Left lobe of liver (tissue), 2 donors: ENCODE measurements around the gene GOLGA6L2. TPM values are rescaled to one million over a fixed set of nuclear protein-coding genes. Genes with fewer than 3 reads are reported as not detected.
"Not testable (repeated sequence)": the region's sequence is repeated elsewhere in the genome, so short reads cannot be mapped to it uniquely, and the experiment has no call there.

ENCODE experiments used
- ATAC-seq: fragments of 200-7000 bp; cut with Tn5 transposase; one replicate; pipeline ENCODE4 v1.9.1; 2020; ENCODE audit warnings: mild to moderate bottlenecking, moderate library complexity
- DNase-seq: peaks from one replicate; pipeline ENCODE4 v3.0.0-alpha.2; 2020; ENCODE audit warnings: low spot score
- total RNA-seq: library from RNA; stranded (reverse); gene quantifications from one replicate; pipeline ENCODE4 v1.2.1, GENCODE V29; 2021
- donor health status: DM: no; HTN: no; CAD: no; lungs with moderate emphysema.
- donor health status: DM: no; HTN: yes; CAD: no.

GOLGA6L2 gene
- total RNA-seq, 1 donor from 2014 or later: not detected

DNA sequence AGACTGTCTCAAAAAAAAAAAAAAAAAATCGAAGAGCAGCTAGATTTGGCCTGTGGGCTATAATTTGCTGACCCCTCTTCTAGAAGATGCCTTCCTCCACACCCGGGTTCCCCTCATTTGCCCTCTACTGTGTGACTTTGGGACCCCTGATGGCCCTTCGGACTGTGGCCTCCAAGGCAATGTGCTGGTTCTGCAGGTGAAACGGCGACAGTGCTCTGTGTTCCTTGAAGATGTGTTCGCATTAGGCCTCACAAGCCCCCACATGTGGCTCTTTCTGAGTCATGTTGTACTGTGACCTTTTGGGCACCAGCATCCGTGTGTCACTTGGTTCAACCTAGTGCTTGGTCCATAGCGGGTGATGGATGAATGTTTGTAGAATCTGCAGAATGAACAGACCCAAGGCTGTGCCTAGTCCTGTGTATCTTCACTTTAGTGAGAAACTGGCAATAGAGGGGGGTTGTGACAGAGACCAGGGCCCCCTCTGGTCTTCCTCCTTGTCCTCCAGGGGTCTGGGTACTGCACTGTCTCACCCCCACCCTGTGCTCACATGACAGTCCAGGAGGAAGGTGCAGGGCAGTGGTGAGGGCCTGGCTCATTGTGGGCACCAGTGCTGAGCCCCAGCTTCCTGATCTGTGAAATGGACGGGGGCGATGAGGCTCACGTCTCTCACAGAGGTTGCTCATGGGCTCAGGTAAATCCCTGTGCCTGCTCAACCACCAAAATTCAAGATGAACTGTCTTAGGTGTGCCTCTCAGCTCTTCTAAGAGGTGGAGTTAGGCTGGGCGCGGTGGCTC is 22.7 kb downstream of the GOLGA6L2 start:
- no peak for DNase-seq
- ATAC-seq: no peak

GRCh38 chr15:23422946-23423708 is 23.9 kb downstream of the GOLGA6L2 start:
- DNase-seq (no peak), ATAC-seq (no peak)

DNA sequence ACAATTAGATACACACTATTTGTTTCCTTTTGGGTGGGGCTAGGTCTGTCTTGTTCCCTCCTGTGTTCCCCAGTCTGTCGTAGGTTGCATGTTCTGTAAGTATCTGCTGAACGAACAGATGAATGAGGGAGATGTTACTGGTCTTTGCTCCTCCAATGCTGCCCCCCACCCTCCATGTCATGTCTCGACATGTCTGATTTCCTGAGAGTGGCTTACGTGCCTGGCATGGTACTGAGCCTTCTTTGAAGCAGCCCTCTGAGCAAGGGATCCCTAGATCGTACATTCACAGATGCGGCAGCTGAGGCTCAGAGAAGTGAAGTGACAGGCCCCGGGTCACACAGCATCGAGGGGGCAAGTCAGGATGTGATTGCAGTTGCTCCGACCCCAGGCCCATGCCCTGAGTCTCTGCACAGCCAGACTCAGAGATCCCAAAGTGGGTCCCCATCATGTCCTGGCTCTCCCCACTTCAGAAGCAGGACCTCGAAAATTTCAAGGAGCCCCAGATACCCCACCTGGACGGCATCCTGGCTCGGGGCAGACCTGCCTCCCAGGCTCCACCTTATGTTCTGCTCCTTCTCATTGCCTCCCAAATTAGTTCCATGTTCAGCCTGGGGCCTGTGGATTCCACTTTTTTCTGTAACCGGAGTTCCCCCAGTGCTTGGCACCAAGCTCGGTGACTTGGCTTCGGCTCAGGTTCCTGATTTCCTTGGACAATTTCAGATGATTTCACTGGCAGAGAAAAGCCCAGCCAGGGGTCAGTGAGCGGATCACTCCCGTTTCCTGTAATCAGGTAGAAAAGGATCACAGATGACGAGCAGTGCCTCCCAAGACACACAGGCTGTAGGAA is 24.7 kb downstream of the GOLGA6L2 start:
- ATAC-seq: no peak
- DNase-seq: no peak

- peak; percentile 72 for ATAC-seq
- no peak for DNase-seq
These were observed 26.1 kb downstream of the GOLGA6L2 start for GRCh38 chr15:23420806-23421575.

GRCh38 chr15:23416349-23417276 is 30.4 kb downstream of the GOLGA6L2 start:
- DNase-seq (no peak), ATAC-seq (peak; percentile 60)

GRCh38 chr15:23415866-23416265 is 31.2 kb downstream of the GOLGA6L2 start:
- DNase-seq, ATAC-seq: not testable (repeated sequence)

- ATAC-seq (no peak), DNase-seq (no peak)
These were observed 31.6 kb downstream of the GOLGA6L2 start for GRCh38 chr15:23415321-23415865.

DNA sequence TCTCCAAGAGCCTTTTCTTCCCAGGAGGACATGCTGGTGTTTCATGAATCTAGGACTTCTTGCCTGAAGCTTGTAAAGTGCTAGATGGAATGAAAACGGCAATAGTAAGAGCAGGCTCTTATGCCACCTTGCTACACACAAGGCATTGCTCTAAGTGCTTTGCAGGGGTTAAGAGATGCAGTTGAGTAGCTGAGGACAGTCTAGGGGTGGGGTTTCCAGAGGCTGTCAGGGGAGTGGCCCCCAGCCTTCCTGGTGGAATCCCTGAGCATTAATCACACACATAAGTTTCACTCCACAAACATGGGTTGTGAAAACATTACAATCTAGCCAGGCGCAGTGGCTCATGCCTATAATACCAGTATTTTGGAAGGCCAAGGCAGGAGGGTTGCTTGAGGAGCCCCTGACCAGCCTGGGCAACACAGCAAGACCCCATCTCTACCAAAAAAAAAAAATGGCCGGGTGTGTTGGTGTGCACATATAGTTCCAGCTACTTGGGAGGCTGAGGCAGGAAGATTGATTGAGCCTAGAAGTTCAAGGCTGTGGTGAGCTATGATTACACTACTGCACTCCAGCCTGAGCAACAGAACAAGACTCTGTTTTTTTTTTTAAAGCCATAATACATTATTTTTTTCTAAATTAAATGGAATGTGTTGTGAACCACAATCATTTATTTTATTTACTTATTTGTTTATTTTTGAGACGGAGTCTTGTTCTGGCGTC is 34.0 kb downstream of the GOLGA6L2 start:
- ATAC-seq: not testable (repeated sequence)

DNA sequence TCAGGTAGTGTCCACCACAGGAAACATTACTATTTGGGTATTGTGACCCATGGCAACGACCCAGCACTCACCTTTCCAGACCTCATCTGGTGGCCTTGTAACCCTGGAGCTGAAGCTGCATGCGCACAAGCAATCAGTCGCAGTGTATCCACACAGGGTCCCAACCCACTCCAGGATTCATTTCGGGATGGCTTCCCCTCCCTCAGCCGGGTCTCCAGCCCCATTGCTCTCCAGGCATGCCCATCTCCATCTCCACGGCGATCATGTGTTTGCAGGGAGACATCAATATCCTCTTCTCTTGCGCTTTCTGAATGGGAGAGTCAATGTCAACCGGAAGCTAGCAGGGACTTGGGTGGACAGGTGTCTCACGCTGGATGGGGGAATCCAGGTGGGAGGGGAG is 35.2 kb downstream of the GOLGA6L2 start:
- ATAC-seq (no peak), DNase-seq (no peak)

More for the DNA sequence above, 34.0 kb downstream of the GOLGA6L2 start:
- DNase-seq: not testable (repeated sequence)

DNA sequence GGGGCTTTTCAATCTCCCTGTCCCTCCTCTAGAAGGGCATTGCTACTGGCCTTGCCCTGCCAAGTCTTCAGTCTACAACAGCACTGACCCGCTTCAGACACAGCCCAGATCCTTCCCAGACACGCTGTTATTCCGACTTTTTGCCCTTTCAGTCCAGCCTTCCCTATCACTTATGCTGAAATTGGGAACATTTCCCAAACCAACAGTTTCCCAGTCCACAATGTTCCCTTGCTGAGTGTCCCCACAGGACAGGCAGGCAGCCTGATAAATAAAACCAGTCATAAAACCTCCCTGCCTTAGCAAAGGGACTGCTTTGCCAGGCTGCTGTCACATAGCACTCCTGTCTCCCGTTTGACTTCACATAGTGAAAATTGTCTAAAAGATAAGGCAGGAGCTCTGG is 43.5 kb downstream of the GOLGA6L2 start:
- ATAC-seq (no peak), DNase-seq (no peak)

DNA sequence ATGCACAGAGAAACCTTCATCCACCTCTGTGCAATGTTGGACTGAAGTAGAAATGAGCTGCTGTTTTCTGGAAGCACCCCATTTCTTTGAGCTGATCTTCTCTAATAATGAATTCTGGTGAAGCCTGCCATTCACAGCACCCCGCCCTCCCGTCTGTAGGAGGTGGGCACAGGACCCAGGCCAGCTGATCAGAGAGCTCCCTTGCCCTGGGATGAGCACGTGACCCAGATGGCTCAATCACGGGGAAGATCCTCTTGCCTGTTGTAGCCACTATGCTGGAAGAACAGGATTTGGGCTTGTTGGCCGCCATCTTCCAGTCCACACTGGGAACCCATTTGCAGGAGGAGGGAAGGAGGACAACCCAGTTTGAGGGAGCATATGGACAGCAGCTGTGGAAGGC is 44.5 kb downstream of the GOLGA6L2 start:
- ATAC-seq (no peak), DNase-seq (no peak)

GRCh38 chr15:23402140-23402539 is 44.9 kb downstream of the GOLGA6L2 start:
- DNase-seq (no peak), ATAC-seq (no peak)

DNA sequence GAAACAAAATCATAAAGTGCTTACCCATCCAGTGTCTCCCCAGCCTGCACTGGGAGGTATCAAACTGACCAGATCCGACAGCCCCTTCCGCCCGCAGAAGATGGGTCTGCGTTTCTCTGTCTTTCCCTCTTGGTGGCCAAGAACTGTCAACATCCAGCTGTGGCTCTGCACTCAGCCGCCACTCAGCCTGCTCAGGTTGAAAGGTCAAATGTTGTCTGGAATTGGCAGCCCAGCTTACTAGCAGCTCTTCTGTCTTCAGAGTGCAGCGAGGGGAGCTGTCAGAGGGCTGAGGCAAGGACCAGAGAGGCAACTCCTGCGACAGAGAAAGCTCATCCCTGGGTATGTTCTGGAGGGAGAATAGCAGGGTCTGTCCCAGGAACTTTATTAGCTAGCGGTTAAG is 45.4 kb downstream of the GOLGA6L2 start:
- ATAC-seq: peak; percentile 33
- DNase-seq: no peak

GRCh38 chr15:23399207-23399606 is 47.8 kb downstream of the GOLGA6L2 start:
- DNase-seq, ATAC-seq: not testable (repeated sequence)

DNA sequence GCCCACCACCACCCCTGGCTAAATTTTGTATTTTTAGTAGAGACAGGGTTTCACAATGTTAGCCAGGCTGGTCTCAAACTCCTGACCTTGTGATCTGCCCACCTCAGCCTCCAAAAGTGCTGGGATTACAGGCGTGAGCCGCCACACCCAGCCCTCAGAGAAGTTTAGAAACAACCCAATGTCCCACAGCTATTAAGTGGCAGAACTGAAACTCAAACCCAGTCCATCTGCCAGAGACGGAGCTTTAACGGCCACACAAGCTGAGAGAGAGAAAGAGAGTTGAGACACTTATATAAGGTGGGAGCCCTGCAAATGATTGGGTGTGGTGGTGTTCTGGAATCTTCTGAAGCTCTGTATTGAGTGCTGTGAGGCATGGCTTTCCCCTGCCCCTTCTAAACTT is 48.7 kb downstream of the GOLGA6L2 start:
- not testable (repeated sequence) for DNase-seq, ATAC-seq

GRCh38 chr15:23397779-23398178 is 49.3 kb downstream of the GOLGA6L2 start:
- ATAC-seq (no peak), DNase-seq (no peak)

DNA sequence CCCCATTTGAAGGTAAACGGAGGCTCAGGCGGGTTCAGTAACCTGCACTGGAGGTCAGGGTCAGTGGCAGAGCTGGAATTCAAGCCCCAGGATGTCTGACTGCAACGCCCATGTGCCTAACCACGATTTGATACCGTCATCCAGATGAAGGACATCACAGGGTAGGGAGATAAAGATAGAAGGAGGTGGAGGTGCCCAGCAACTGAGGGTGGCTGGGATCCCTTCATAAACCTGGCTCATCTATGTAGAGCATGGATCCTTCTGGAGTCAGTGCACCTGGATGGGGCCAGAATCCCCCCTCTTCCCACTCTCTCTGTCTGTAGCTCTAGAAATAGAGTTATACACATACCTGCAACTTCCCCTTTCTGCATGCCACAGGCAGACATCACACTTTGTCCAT is 51.2 kb downstream of the GOLGA6L2 start:
- ATAC-seq: no peak
- no peak for DNase-seq

DNA sequence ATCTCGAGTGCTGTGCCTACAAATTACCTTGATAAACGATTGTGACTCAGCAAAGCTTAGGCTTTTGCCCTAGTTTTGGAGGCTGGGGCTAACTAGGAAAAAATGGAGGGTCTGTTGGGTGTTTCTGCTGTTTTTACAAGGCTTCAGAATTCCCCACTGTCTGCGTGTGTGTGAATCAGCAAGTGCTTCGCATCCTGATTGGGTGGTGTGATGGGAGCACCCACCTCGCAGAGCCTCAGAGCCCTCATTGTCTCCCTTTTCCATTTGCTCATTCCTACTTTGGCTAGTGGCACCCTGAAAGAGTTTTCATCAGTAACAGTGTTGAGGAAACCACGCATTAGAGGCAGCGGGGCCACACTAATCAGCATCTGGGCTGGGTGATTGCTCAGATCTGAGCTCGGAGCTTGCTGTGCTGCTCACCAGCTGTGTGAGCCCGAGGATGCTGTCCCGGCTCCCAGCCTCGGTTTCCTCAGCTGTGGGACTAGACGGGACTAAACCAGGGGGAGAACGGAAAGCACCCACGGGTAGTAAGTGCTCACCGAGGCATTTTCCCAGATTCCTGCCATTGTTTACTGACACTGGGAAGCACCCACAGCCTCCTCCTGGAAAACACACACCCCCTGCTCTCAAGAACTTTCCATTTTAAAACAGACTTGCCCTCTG is 51.9 kb downstream of the GOLGA6L2 start:
- no peak for DNase-seq
- no peak for ATAC-seq
